NCI-H2196 (cell line): Measurements from ENCODE around the gene NYNRIN.
"Not testable (repeated sequence)": the region's sequence is repeated elsewhere in the genome, so short reads cannot be mapped to it uniquely, and the experiment has no call there.

Source experiments
- DNase-seq: peaks from one replicate; lab custom pipeline; 2025; ENCODE audit not compliant: unreplicated experiment; lab: John Stamatoyannopoulos, UW

NYNRIN gene

DNA sequence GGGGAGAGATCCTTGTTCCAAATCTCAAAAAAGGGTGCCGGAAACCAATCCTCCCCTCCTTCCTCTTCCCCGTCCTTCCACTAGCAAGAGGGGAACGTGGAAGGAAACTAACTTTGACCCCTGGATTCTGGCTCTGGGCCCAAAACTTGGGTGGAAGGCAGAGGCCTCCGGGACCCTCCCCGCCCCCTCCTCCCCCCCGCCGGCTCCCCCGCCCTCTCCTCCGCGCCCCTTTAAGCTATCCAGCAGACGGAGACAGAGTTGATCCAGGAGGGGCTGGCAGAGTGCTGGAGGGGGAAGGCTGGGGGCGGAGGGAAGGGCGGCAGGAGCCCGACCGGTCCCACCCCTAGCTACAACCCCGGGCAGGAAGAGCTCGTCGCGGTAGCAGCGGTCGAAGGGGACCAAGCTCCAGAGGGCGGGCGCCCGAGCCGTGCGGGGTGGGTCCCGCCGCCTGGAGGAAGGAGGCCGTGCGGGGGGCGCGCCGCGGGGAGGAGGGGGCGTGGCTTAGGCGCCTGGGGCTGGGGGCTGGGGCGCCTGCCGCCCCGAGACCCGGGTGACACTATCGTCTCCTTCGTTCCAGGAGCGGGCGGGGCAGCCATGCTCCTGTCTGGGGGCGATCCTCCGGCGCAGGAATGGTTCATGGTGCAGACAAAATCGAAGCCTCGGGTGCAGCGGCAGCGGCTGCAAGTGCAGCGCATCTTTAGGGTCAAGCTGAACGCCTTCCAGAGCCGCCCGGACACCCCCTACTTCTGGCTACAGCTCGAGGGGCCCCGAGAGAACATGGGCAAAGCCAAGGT is at the start of gene NYNRIN:
NYNRIN (plus strand) TSS at position 351 of the 794 bp plus-strand sequence; CDS start at position 595, 244 bp downstream.
- no peak for DNase-seq

DNA sequence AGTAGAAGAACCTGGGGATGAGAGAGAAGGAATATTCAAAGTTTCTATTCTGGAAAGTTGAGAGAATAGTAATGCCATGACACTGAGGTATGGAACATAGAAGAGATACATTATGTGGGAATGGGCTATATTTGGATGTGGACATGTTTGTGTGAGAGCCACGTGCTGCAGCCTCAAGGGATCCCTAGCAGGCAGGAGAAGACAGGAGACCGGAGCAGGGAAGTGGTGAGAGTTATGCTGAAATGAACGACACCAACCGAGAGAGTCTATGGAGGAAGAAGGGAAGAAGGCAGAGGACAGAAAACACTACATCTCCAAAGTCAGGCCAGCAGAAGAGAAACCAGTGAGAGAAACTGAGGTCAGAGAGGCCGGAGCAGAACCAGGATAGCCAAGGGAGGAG is 49.1 kb upstream of the NYNRIN start:
- no peak for DNase-seq

DNA sequence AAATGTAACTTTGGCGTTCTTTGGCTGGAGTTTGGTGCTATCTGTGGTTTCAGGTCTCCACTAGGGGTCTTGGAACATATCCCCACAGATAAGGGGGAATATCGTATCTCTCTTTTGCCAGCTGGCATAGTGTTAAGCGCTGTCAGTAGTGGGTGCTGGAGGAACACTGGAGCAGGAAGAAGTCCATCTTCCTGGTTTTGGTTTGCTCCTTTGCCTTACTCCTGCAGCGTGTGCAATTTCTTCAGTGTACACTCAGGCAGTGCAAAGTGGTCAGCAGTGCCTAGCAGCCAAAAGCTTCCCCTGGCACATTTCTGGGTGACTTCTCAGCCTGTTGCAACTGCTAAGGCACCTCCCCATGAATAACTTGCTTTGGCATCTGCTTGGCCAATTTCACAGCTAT is 47.3 kb upstream of the NYNRIN start:
- no peak for DNase-seq

DNA sequence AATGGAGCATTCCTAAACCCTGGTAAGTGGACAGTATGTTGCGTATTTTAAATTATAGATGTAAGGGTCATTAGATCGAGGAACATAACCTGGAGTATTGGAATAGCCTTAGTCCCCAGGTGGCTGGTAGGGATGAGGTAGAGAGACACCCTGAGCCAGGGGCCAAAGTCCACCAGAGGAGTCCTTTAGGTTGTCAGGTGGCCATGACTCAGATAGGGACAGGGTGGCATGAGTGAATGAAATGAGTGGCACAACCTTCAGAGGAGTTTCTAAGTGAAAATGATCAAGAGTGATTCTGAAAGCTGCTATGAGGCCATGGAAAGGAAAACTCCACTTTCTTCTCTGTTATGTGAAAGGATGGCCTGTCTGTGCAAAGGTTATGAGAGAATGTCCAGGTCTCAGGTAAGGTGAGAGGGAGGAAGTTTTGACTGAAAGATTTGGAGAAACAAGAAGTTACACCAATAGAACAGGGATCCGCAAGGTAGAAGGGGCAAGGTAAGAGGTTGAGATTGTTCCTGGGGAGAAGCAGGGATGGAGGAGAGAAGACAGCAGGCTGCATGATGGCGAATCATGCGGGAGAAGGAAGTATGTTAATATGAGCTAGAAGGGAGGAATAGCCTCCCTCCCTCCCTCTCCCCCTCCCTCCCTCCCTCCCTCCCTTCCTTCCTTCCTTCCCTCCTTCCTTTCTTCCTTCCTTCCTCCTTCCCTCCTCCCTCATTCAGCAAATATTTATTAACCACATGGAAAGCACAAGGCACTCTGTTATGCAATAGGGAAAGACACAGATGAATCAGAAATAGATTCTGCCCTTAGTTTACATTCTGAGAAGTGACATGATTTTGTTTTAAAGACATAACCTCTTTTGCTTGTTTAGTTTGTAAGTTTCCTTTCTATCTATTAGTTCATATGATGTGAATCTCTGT is 45.0 kb upstream of the NYNRIN start:
- DNase-seq = no peak

DNA sequence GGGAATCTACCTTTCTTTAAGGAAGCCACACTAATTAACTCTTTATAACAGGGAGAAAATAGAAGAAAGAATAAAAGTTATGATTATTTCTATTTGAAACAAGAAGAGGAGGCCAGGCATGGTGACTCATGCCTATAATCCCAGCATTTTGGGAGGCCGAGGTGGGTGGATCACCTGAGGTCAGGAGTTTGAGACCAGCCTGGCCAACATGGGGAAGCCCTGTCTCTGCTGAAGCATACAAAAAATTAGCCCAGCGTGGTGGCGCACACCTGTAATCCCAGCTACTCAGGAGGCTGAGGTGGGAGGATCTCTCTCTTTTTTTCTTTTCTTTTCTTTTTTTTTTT is 44.3 kb upstream of the NYNRIN start:
- not testable (repeated sequence) for DNase-seq

DNA sequence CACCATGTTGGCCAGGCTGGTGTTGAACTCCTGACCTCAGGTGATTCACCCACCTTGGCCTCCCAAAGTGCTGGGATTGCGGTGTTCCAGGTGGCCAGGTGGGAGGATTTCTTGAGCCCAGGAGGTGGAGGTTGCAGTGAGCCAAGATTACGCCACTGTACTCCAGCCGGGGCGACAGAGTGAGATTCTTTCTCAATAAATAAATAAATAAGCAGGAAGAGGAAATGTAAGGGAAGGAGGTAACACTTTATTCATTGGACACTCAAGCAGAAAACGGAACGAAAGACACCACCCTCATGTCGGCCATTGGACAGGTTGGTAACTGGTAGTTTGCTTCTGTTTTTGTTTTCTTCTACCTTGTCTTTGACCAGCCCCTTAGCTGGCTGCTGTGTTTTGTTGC is 43.8 kb upstream of the NYNRIN start:
- DNase-seq = no peak

DNA sequence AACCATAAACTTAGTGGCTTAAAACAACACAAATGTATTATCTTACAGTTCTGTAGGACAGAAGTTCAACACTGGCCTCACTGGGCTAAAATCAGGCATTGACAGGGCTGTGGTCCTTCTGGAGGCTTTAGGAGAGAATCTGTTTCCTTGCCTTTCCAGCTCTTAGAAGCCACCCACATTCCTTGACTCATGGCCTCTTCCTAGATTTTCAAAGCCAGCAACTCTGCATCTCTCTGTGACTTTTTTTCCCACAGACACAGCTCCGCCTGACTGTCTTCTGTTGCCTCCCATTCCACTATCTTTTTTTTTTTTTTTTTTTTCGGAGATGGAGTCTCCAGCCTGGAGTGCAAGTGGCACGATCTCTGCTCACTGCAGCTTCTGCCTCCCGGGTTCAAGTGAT is 42.6 kb upstream of the NYNRIN start:
- DNase-seq = no peak

DNA sequence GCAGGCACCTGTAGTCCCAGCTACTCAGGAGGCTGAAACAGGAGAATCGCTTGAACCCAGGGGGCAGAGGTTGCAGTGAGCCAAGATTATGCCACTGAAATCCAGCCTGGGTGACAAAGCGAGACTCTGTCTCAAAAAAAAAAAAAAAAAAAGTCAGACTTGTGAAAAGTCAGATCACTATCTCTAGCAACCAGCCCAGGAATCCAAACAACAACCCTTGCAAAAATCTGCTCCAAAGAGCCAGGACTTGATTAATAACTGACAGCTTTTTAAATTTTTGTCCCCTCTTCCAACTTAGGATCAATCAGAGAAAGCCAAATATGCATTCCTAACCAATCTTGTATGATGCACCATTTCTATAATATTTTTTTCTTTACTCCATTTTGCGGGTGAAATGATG is 38.5 kb upstream of the NYNRIN start:
- DNase-seq = no peak

DNA sequence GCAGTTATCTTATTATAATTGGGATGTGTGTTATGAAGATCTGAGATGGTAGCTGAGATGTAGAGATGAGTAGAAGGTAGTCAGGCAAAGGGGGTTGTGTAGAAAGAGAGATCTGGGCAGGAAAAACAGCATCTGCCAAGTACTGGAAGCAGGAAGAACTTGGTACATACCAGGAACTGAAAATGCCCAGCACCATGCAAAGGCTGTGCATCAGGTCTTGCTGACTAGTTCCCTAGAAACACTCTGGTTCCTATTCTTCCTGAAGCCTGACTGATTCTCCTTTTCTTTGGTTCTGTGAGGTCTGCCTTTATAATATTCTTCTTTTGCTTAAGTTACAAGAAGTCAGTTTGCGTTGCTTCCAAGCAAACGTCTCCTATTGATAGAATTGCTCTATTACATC is 37.5 kb upstream of the NYNRIN start:
- DNase-seq = no peak

DNA sequence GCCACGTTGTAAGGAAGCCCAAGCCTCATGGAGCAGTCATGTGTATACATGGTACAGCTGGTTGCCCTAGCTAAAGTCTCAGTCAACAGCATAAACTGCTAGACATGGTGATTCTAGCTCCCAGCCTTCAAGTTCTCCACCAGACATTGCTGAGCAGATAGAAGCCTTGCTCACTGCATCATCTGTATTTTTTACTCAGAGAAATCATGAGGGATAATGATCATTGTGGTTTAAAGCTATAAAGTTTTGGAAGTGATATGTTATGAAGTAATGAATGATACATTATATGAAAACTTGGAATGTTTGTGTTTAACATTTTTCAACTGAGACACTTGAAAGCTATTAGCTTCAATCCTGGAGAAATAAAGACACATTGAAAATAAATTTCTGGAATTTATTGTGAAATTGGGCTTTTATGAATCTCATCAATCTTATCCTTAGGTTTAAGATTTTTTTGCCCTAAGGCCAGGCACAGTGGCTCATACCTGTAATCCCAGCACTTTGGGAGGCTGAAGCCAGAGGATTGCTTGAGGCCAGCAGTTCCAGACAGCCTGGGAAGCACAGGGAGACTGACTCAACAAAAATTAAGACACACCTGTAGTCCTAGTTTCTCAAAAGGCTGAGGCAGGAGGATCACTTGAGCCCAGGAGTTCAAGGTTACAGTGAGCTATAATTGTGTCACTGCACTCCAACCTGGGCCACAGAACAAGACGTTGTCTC is 36.4 kb upstream of the NYNRIN start:
- no peak for DNase-seq

DNA sequence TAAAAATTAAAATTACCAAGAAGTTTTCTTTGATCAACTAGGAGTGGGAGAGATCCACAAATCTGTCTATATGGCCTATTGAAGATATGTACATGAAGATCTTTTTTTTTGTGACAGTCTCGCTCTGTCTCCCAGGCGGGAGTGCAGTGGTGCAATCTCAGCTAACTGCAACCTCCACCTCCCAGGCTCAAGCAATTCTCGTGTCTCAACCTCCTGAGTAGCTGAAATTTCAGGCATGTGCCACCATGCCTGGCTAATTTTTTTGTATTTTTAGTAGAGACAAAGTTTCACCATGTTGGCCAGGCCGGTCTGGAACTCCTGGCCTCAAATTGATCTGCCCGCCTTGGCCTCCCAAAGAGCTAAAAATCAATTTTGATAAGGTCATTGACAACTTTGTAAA is 35.4 kb upstream of the NYNRIN start:
- DNase-seq = no peak

DNA sequence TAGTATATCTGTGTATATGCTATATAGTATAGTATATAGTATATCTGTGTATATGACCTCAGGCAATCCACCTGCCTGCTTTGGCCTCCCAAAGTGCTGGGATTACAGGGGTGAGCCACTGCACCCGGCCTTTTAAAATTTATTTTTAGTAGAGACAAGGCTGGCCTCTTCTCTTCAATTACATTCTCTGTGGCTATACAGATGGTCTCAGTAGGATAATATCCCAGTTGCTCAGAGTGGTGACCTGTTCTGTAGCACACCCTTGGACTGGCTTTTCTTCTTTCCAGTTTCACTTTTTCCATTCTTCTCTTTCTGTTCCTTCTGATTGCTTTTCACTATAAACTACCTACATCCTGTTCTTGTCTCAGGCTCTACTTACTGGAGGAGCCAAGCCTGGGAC is 34.0 kb upstream of the NYNRIN start:
- no peak for DNase-seq

DNA sequence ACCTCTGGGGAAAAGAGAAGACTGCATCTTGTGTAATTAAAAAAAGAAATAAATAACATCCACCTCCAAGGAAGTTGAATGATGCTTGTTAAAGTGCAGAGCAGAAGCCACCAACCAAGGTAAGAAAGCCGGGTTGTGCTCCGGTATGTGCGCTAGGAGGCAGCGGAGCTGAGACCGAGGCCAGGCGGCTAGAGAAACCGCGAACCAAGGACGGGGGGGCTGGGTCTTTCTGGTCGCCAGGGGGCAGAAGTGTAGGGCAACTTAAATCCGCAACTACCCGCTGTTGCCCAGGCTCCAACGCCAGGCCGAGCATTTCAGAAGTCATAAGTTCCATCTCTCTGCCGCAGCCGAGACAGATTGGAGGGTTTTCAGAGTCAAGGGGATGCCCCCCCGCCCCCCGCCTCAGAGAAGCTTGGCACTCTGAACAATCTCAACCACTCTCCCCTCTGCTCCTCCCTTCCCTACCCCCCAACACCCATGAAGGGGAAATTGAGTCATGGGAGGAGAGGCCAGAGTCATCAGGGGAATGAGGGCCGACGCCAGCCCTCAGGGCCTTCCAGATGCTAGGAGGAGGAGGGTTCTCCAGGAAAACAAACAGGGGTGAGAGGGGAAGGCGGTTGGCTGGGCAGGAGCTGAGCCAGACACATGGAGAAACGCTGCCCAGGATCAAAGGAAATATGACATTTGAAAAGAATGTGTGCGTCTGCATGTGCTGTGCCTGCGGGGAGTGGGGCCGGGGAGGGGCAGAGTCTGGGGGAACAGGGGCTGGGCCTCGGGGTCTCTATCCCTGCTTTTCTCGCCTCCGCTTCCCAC is 33.0 kb upstream of the NYNRIN start:
- peak; percentile 57 for DNase-seq

DNA sequence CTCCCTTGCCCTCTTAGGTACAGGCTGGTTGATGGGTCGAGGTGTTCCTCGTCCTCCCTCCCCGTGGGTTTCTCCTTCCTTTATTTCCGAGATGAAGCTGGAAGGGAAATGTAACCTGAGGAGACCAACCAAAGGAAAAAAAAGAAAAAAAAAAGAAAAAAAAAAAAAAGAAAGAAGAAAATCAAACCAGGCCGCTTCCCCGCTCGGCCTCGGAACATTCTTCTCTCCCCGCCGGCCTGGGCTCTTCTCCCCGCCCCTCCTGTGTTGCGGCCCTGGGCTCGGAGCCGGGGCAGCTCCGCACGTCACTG is 32.4 kb upstream of the NYNRIN start:
- no peak for DNase-seq

DNA sequence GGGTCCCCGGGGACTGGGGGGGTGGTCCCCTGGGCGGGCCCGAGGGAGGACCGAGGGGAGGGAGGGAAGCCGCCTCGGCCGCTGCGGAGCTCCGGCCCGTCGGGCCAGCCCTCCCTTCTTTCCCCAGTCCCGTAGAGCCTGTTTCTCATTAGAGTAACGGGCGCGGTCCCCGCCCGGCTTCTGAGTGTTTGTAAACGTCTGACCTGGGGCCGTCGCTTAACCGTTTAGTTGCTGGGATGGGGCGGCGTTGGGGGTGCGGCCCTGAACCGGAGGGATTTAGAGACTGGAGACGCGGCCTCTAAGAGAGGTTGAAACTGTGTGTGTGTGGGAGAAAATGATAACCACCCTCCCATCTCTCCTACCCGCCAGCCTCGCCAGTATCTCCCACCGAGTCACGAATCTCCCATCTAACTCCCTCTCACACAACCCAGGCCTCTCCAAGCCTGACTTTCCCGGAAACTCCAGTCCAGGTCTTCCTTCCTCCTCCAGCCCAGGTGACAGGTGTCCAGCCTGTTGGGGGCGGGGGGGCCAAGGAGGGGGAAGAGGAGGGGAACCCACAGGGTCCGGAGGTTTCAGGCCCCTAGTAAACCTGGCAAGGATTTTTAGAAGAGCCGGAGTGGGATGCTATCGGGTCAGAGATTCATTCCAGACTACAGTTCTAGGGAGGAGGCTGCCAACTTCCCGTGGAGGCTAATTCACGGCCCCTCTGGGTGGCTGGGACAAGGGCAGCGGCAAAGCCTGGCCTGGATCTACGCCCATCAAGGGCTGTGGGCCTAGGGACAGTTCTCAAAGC is 31.9 kb upstream of the NYNRIN start:
- DNase-seq = peak; percentile 93

DNA sequence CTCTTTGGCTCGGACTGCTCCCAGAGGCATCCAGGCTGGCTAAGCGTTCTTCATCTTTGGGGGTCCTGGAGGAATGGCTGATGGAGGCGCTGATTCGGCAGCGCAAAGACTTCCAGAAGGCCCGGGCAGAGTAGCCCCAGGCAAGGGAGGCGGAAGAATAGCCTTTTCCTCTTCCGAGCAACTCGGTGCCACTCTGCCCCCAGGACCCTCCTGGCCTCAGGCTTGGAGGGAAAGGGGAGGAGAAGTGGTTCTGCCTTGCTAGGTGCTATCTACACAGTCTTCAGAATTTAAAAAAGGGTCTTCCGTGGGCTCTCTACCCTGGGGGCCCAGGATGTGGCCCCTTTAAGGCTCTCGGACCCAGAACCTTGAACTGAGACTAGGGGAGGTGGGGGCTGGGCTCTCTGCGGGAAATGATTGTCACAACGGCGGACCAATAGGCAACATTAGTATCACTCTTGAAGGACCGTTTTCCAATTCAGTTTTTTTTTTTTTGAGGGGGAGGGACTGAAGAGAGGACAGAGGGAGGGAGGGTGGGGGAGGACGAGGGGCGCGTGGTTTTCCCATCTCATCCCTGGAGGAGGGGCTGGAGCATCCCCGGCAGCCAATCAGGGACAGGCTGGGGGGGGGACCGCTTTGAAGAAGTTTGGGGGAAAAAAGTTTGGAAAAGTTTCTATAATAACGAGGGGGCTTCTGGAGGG is 31.1 kb upstream of the NYNRIN start, which contains the start of gene NFATC4:
NFATC4 (plus strand) TSS at position 671 of the 698 bp plus-strand sequence. CDS start 157 bp downstream, outside the sequence.
- peak; percentile 60 for DNase-seq

DNA sequence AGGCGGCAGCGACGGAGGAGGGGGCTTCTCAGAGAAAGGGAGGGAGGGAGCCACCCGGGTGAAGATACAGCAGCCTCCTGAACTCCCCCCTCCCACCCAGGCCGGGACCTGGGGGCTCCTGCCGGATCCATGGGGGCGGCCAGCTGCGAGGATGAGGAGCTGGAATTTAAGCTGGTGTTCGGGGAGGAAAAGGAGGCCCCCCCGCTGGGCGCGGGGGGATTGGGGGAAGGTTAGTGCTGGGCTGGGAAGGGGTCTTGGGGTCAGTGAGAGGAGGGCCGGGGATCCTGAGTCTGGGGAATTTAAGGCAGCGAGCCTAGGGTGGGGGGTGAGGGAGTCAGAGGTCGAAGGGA is 30.6 kb upstream of the NYNRIN start:
- DNase-seq = no peak

DNA sequence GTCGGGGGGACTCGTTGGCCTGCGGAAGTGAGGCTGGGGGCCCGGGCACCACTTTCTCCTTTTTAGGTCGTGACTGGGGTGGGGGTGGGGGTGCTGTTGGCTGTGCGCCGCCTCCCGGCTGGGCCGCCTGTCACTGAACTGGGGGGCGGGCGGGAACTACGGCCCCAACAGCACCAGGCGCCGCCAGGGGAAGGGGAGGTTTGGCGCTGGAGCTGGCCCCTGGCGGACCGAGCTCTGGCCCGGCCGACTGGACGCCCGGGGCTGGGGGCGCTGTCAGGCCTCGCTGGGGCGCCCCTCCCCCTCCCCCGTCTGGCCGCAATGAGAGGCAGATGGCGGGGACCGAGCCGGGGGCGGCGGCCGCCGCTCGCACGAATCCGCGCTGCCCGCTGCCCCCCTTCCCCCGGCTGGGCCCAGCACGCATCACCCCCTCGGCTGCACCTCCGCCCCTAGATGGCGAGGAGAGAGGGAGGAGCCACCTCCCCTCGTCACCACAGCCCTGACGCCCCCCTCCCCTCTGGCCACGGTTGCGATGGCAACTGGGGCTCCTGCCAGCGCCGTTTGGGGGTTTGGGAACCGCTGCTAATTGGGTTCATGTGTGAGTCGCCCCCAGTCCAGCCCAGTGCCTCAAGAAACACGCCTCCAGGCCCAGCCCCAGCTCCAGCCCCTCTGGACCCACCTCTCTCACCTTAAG is 30.1 kb upstream of the NYNRIN start:
- DNase-seq = no peak

DNA sequence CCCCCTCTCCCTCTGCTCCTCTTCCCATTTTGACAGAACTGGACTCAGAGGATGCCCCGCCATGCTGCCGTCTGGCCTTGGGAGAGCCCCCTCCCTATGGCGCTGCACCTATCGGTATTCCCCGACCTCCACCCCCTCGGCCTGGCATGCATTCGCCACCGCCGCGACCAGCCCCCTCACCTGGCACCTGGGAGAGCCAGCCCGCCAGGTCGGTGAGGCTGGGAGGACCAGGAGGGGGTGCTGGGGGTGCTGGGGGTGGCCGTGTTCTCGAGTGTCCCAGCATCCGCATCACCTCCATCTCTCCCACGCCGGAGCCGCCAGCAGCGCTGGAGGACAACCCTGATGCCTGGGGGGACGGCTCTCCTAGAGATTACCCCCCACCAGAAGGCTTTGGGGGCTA is 29.3 kb upstream of the NYNRIN start:
- no peak for DNase-seq
